GM19035 (cell line): Measurements from ENCODE around the gene IL3RA.

Experiments used
- ATAC-seq: cut with Tn5 transposase; IDR thresholded peaks from one replicate; pipeline ENCODE4 v1.9.1; 2021; ENCODE audit not compliant: unreplicated experiment

The IL3RA gene

GRCh38 chrX:1380672-1381233, 44.2 kb downstream of the IL3RA start:
- no peak for ATAC-seq

DNA sequence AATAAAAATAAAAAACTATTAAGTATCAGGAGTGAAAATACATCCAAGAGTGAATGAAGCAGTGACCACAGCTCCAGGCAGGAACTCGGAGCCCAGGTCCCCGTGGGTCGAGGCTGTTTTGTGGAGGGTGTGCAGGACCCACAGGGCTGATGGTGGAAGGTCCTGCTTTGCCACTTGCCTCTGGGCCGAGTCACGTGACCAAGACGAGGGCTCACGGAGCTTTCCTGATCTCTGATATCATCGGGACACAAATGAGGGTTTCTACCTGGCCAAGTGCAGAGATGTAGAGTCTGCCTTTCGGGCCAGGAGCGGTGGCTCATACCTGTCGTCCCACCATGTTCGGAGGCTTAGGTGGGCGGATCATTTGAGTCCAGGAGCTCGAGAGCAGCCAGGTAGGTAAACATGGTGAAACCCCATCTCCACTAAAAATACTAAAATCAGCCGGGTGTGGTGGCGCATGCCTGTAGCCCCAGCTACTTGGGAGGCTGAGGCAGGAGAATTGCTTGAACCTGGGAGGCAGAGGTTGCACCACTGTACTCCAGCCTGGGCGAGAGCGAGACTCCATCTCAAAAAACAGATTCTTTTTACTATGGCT, 48.2 kb downstream of the IL3RA start:
- ATAC-seq, result no peak

GRCh38 chrX:1385253-1386223, 49.0 kb downstream of the IL3RA start:
- ATAC-seq, result no peak

GRCh38 chrX:1386338-1387127, 49.9 kb downstream of the IL3RA start:
- no peak for ATAC-seq

DNA sequence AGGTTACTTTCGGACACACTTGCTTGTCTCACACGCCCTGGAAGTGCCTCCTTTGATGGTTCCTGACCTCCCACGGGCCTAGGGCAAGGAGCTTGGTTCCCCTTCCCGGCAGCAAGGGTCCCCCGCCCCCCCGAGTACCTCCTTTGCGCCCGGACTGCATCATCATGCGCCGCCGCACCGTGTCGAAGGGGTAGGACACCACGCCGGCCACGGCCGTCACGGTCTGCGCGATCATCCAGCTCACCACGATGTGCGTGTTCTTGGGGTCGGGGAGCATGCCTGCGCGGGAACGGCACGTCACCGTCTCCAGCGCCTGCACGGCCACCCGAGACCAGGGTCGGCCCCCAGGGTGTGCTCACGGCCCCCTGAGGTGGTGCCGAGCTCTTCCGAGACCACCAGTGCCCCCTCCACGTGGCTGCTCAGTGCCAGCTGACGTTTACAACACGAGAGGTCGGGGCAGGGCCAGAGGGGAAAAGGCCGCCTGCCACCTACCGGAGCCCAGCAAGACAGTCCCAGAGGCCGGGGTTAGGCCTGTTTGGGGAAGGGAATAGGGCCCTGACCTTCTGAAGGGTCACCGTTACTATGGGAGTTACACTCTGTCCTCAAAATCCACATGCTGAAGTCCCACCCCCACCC, 50.7 kb downstream of the IL3RA start:
- ATAC-seq, result no peak

DNA sequence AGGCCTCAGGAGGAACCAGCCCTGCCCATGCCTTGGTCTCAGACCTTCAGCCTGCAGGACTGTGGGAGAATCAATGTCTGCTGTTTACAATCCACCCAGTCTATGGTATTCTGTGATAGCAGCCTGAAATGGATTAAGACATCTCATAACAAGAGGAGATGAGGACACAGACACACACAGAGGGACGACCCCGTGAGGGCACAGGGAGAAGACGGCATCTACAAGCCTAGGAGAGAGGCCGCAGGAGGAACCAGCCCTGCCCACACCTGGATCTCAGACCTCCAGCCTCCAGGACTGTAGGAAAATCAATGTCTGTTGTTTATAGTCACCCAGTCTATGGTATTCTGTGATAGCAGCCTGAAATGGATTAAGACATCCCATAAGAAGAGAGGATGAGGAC, 52.1 kb downstream of the IL3RA start:
- ATAC-seq, result no peak

DNA sequence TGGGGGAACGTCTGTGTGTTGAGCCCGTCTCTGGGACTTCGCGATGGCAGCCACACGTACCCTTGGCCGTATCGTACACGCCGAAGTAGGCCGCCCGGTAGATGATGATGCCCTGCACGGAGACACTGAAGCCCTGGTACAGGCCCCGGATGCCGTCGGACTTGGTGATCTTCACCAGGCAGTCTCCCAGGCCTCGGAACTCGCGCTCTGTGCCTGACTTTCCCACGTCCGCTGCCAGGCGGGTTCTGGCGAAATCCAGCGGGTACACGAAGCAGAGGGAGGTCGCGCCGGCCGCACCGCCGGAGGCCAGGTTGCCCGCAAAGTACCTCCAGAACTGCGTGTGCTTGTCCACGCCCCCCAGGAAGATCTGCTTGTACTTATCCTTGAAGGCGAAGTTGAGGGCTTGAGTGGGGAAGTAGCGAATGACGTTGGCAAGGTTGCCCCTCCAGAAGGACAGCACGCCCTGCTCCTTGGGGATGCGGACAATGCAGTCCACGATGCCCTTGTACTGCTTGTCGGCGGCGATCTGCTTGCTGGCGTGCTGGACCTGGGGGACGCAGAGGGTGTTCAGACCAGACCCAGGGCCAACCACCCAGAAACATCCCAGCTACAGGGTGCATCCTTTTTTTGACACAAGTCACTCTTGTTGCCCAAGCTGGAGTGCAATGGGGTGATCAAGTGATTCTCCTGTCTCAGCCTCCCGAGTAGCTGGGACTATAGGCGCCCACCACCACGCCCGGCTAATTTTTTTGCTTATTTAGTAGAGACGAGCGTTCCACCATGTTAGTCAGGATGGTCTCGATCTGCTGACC, 52.8 kb downstream of the IL3RA start:
- ATAC-seq, result no peak

GRCh38 chrX:1389993-1390285, 53.4 kb downstream of the IL3RA start:
- ATAC-seq, result no peak

GRCh38 chrX:1390621-1391369, 54.2 kb downstream of the IL3RA start:
- ATAC-seq, result no peak

GRCh38 chrX:1391370-1391706, 54.8 kb downstream of the IL3RA start:
- ATAC-seq, result no peak

- ATAC-seq, result peak; percentile 93
Observed at GRCh38 chrX:1391707-1392375, 55.3 kb downstream of the IL3RA start, which contains the start of gene SLC25A6. Gene SLC25A6 (minus strand): TSS chrX:1392113. CDS start chrX:1392009, 104 bp downstream.

GRCh38 chrX:1392376-1393068, 55.9 kb downstream of the IL3RA start:
- ATAC-seq, result peak; percentile 34

DNA sequence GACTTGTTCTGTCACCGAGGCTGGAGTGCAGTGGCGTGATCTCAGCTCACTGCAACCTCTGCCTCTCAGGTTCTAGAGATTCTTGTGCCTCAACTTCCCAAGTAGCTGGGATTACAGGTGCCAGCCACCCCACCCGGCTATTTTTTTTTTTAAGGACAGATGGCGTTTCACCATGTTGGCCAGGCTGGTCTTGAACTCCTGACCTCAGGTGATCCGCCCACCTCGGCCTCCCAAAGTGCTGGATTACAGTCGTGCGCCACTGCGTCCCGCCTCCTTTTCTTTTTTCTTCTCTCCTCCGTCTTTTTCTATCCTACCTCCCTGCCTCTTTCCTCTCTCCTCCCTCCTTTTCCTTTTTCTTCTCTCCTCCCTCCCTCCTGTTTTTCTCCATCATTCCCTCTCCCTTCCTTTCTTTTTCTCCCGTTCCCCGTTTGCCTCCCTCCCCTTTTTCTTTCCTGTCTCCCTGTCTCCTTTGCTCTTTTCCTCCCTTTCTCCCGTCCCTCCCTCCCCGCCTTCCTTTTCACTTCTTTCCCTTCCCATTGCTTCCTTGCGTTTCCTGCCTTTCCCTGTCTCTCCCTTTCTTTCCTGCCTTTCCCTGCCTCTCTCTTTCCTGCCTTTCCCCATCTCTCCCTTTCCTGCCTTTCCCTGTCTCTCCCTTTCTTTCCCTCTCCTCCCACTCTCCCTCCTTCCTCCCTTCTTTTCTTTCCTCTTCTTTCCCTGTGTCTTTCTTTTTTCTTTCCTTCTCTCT, 57.5 kb downstream of the IL3RA start:
- no peak for ATAC-seq

GRCh38 chrX:1394731-1395501, 58.3 kb downstream of the IL3RA start:
- ATAC-seq, result no peak

- ATAC-seq, result no peak
Observed at GRCh38 chrX:1395646-1396216, 59.1 kb downstream of the IL3RA start.

DNA sequence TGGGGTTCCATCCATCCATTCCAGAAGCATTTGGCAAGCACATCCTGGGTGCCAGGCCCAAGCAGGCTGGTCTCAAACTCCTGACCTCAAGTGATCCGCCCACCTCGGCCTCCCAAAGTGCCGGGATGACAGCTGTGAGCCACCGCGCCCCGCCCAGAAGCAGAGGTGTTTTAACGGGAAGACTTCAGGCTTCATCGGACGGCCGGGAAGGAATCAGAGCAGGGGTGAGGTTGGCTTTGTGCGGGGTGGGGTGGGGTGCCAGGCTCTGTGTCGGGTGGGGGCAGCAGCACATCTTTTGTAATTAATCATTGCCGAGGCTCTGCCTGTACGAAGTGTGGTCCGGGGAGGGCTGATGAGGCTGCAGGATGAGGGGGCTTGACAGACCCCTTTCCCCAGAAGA, 60.4 kb downstream of the IL3RA start:
- ATAC-seq, result no peak
